GM12878 (cell line): ENCODE data around the gene PLOD3.

Experiments used
- ATF3 ChIP-seq: IDR thresholded peaks from 2 replicates; pipeline ENCODE4 v1.6.1; 2011; ENCODE audit warnings: low read depth, mild to moderate bottlenecking, low read length, moderate library complexity, borderline replicate concordance; ENCODE audit errors: extremely low read depth
- CTCF ChIP-seq, 3 experiments: IDR thresholded peaks in 2 of 3; conservative IDR thresholded peaks in 1 of 3; 2 replicates each; pipeline ENCODE4 v1.5.1; 2011; ENCODE audit warnings: low read depth in 3 of 3, low read length in 3 of 3, mild to moderate bottlenecking in 3 of 3, control low read depth in 2 of 3, moderate library complexity in 2 of 3, inconsistent platforms in 1 of 3, mixed read lengths in 1 of 3; ENCODE audit not compliant: control insufficient read depth in 2 of 3, insufficient read depth in 1 of 3; ENCODE audit errors: extremely low read depth in 1 of 3
- DPF2 ChIP-seq: fragments of 450-650 bp; IDR thresholded peaks from 2 replicates; pipeline ENCODE4 v1.6.1; 2017; ENCODE audit warnings: mild to moderate bottlenecking
- EED ChIP-seq: sonication (generic); IDR thresholded peaks from 2 replicates; pipeline ENCODE4 v1.6.1; 2016; ENCODE audit warnings: antibody characterized with exemption, low read depth
- EZH2 ChIP-seq: IDR thresholded peaks from 2 replicates; pipeline ENCODE4 v1.6.1; 2012; ENCODE audit warnings: low read depth, mild to moderate bottlenecking, control low read depth, inconsistent platforms, low read length, borderline replicate concordance; ENCODE audit not compliant: control insufficient read depth
- HCFC1 ChIP-seq: fragments of 150-350 bp; IDR thresholded peaks from 2 replicates; pipeline ENCODE4 v1.6.1; 2014; ENCODE audit warnings: low read length
- NBN ChIP-seq: fragments of 450-650 bp; IDR thresholded peaks from 2 replicates; pipeline ENCODE4 v1.6.1; 2016
- PBX3 ChIP-seq: IDR thresholded peaks from 2 replicates; pipeline ENCODE4 v1.6.1; 2011; ENCODE audit warnings: mild to moderate bottlenecking, low read depth, low read length, moderate library complexity; ENCODE audit not compliant: insufficient replicate concordance
- YY1 ChIP-seq: IDR thresholded peaks from 2 replicates; pipeline ENCODE4 v1.6.1; 2011; ENCODE audit warnings: low read depth, mild to moderate bottlenecking, low read length

GRCh38 chr7:101177644-101178043 is 39.7 kb downstream of the PLOD3 start:
- TF ChIP-seq HCFC1 (no peak), ATF3 (no peak), CTCF (IDR thresholded peaks at IDR 0.05 in 2 of 3, conservative IDR thresholded peaks at IDR 0.05 in 1 of 3; ENCODE audit: control insufficient read depth in 2 of 3, extremely low read depth in 1 of 3, insufficient read depth in 1 of 3, low read depth in 3 of 3, low read length in 3 of 3) (no peak), NBN (no peak), PBX3 (no peak), EZH2 (no peak), DPF2 (no peak), YY1 (no peak), EED (no peak)
